ENCODE data around the gene ENOPH1.
"Not testable (repeated sequence)": the region's sequence is repeated elsewhere in the genome, so short reads cannot be mapped to it uniquely, and the experiment has no call there.

ENOPH1 gene

GRCh38 chr4:82430193-82430963, at the start of gene ENOPH1, which contains the start of gene HNRNPDL:
Gene ENOPH1 (plus strand): TSS chr4:82430590. CDS start chr4:82430830, 240 bp downstream.
Gene HNRNPDL (minus strand): TSS chr4:82430462. CDS start chr4:82429690, 772 bp downstream.
- peak; percentile 99 for DNase-seq (ENCODE audit: low read depth in 2 of 2)

- no peak for DNase-seq (ENCODE audit: low read depth in 2 of 2)
Measured at GRCh38 chr4:82380831-82381230, 49.6 kb upstream of the ENOPH1 start.

GRCh38 chr4:82381235-82381634, 49.2 kb upstream of the ENOPH1 start:
- no peak for DNase-seq (ENCODE audit: low read depth in 2 of 2)

GRCh38 chr4:82381661-82382296, 48.6 kb upstream of the ENOPH1 start:
- no peak for DNase-seq (ENCODE audit: low read depth in 2 of 2)

GRCh38 chr4:82382751-82383150, 47.6 kb upstream of the ENOPH1 start:
- DNase-seq (ENCODE audit: low read depth in 2 of 2): no peak

GRCh38 chr4:82386312-82386711, 44.1 kb upstream of the ENOPH1 start:
- DNase-seq (ENCODE audit: low read depth in 2 of 2): not testable (repeated sequence)

- no peak for DNase-seq (ENCODE audit: low read depth in 2 of 2)
Measured at GRCh38 chr4:82388405-82388804, 42.0 kb upstream of the ENOPH1 start.

GRCh38 chr4:82390061-82390460, 40.3 kb upstream of the ENOPH1 start:
- not testable (repeated sequence) for DNase-seq (ENCODE audit: low read depth in 2 of 2)

GRCh38 chr4:82394896-82395295, 35.5 kb upstream of the ENOPH1 start:
- DNase-seq (ENCODE audit: low read depth in 2 of 2): no peak

GRCh38 chr4:82397527-82397926, 32.9 kb upstream of the ENOPH1 start:
- no peak for DNase-seq (ENCODE audit: low read depth in 2 of 2)

- DNase-seq (ENCODE audit: low read depth in 2 of 2): no peak
Measured at GRCh38 chr4:82398263-82398662, 32.1 kb upstream of the ENOPH1 start.

GRCh38 chr4:82401600-82401999, 28.8 kb upstream of the ENOPH1 start:
- no peak for DNase-seq (ENCODE audit: low read depth in 2 of 2)

GRCh38 chr4:82402196-82402775, 28.1 kb upstream of the ENOPH1 start:
- DNase-seq (ENCODE audit: low read depth in 2 of 2): no peak

- DNase-seq (ENCODE audit: low read depth in 2 of 2): no peak
Measured at GRCh38 chr4:82403725-82404124, 26.7 kb upstream of the ENOPH1 start.

- DNase-seq (ENCODE audit: low read depth in 2 of 2): not testable (repeated sequence)
Measured at GRCh38 chr4:82415061-82415460, 15.3 kb upstream of the ENOPH1 start.

- DNase-seq (ENCODE audit: low read depth in 2 of 2): no peak
Measured at GRCh38 chr4:82415922-82416365, 14.4 kb upstream of the ENOPH1 start.

- no peak for DNase-seq (ENCODE audit: low read depth in 2 of 2)
Measured at GRCh38 chr4:82419451-82419850, 10.9 kb upstream of the ENOPH1 start.

GRCh38 chr4:82421796-82422560, 8.4 kb upstream of the ENOPH1 start:
- DNase-seq (ENCODE audit: low read depth in 2 of 2): no peak

- DNase-seq (ENCODE audit: low read depth in 2 of 2): no peak
Measured at GRCh38 chr4:82422616-82423015, 7.8 kb upstream of the ENOPH1 start.

- no peak for DNase-seq (ENCODE audit: low read depth in 2 of 2)
Measured at GRCh38 chr4:82423245-82424054, 6.9 kb upstream of the ENOPH1 start.

GRCh38 chr4:82425478-82425877, 4.9 kb upstream of the ENOPH1 start:
- no peak for DNase-seq (ENCODE audit: low read depth in 2 of 2)

Data from stimulated activated CD4-positive, alpha-beta T cell treated with anti-CD3 and anti-CD28 coated beads, Interleukin-15, amount 100 ng/mL, for 48 hours (primary cell).